Measurements from ENCODE around the gene GDF7.

GDF7 gene

GRCh38 chr2:20645301-20645701 lies 21.6 kb upstream of the GDF7 start:
- DNase-seq (ENCODE audit: low read depth) = no peak
- no peak overlapping the region for H3K4me3 ChIP-seq (ENCODE audit: low read depth, low read length)
- TF ChIP-seq CTCF (IDR thresholded peaks at IDR 0.05; ENCODE audit: low read depth, low read length, missing control alignments) = no peak

DNA sequence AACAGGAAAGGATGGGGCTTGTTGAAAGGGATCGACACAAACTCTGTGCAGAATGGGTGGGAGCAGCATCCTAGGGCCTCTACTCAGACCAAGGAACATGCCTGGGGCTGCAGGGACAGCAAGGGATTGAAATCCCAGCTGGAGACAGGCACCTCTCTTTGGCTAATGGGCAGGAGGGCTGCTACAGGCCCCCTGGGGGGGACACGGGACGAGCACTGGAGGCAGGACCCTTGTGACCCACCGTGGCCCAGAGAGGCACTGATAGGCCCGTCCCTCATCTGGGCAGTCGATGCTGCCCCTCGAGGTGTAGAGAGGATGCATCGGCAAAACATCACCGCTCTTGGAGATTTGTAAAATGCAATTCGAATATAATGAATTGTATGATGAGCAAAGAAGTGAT lies 21.2 kb upstream of the GDF7 start:
- TF ChIP-seq CTCF (IDR thresholded peaks at IDR 0.05; ENCODE audit: low read depth, low read length, missing control alignments) = no peak
- DNase-seq (ENCODE audit: low read depth) = no peak
- H3K4me3 ChIP-seq (ENCODE audit: low read depth, low read length) = no peak overlapping the region

- no peak overlapping the region for H3K4me3 ChIP-seq (ENCODE audit: low read depth, low read length)
- DNase-seq (ENCODE audit: low read depth) = no peak
- TF ChIP-seq CTCF (IDR thresholded peaks at IDR 0.05; ENCODE audit: low read depth, low read length, missing control alignments) = no peak
These were observed 20.5 kb upstream of the GDF7 start for GRCh38 chr2:20646446-20646845.

GRCh38 chr2:20647211-20647610 lies 19.7 kb upstream of the GDF7 start:
- no peak overlapping the region for H3K4me3 ChIP-seq (ENCODE audit: low read depth, low read length)
- no peak for TF ChIP-seq CTCF (IDR thresholded peaks at IDR 0.05; ENCODE audit: low read depth, low read length, missing control alignments)
- DNase-seq (ENCODE audit: low read depth) = no peak

GRCh38 chr2:20647738-20648137 lies 19.2 kb upstream of the GDF7 start:
- DNase-seq (ENCODE audit: low read depth) = no peak
- no peak for TF ChIP-seq CTCF (IDR thresholded peaks at IDR 0.05; ENCODE audit: low read depth, low read length, missing control alignments)
- no peak overlapping the region for H3K4me3 ChIP-seq (ENCODE audit: low read depth, low read length)

- no peak for DNase-seq (ENCODE audit: low read depth)
- H3K4me3 ChIP-seq (ENCODE audit: low read depth, low read length) = no peak overlapping the region
- no peak for TF ChIP-seq CTCF (IDR thresholded peaks at IDR 0.05; ENCODE audit: low read depth, low read length, missing control alignments)
These were observed 18.7 kb upstream of the GDF7 start for GRCh38 chr2:20648206-20648605.

- TF ChIP-seq CTCF (IDR thresholded peaks at IDR 0.05; ENCODE audit: low read depth, low read length, missing control alignments) = no peak
- H3K4me3 ChIP-seq (ENCODE audit: low read depth, low read length) = no peak overlapping the region
- no peak for DNase-seq (ENCODE audit: low read depth)
These were observed 18.1 kb upstream of the GDF7 start for GRCh38 chr2:20648831-20649230.

All from GM12864 (cell line).